ENCODE data around the gene PDE4B.

GRCh38 chr1:66353257-66353656 lies 560.6 kb downstream of the PDE4B start:
- TF ChIP-seq CTCF (IDR thresholded peaks at IDR 0.05), result no peak
- TF ChIP-seq POLR2A (IDR thresholded peaks at IDR 0.05), result no peak

Data from lower leg skin (tissue), 3 donors.